ENCODE data around the gene FNIP2.

FNIP2 gene

DNA sequence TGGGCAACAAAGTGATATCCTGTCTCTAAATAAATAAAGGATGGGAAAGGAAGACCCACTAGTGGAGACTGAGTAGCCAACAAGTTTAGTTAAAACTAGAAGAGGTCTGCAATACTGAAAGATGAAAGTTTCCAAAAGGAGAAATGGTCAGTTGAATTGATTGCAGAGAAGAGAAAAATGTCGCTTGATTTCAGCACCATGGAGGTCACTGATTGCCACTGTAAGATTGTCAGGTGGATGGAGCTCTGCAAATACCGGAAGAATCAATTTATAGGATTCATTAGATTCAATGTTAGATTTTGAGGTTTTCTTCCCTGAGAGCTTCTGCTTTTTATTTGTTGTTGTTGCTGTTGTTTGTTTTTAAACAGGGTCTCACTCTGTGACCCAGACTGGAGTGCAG is 5.4 kb upstream of the FNIP2 start:
- no peak overlapping the region for H3K4me3 ChIP-seq (ENCODE audit: low read length)
- no peak for TF ChIP-seq CTCF (conservative IDR thresholded peaks at IDR 0.05; ENCODE audit: low read depth, low read length)
- no peak for DNase-seq (ENCODE audit: low read depth)

- no peak for TF ChIP-seq CTCF (conservative IDR thresholded peaks at IDR 0.05; ENCODE audit: low read depth, low read length)
- no peak overlapping the region for H3K4me3 ChIP-seq (ENCODE audit: low read length)
- no peak for DNase-seq (ENCODE audit: low read depth)
Observed at GRCh38 chr4:158766434-158767044, 2.3 kb upstream of the FNIP2 start.

DNA sequence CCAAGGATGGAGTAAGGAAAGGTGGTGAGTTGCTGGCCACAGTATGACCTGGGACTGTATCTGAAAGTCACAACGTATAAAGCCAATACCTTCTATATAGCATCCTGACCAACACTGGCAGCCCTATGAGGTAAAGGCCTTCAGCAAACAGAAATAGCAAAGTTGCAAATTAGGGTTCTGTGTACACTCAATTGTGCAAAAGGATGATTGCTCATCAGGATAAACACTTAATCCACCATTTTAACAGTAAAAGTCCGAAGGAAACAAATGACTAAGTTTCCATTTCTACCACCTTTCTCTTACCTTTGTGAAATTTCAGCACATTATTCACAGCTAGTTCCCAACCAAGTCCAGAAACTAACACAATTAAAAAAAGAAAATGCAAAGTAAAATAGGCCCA is 1.4 kb upstream of the FNIP2 start:
- no peak for DNase-seq (ENCODE audit: low read depth)
- no peak overlapping the region for H3K4me3 ChIP-seq (ENCODE audit: low read length)
- no peak for TF ChIP-seq CTCF (conservative IDR thresholded peaks at IDR 0.05; ENCODE audit: low read depth, low read length)

- no peak for TF ChIP-seq CTCF (conservative IDR thresholded peaks at IDR 0.05; ENCODE audit: low read depth, low read length)
- no peak for DNase-seq (ENCODE audit: low read depth)
- peak overlapping the region; percentile 92 for H3K4me3 ChIP-seq (ENCODE audit: low read length)
Observed at GRCh38 chr4:158769175-158769921, 522 bp downstream of the FNIP2 start.

GRCh38 chr4:158770671-158771070 is 1.8 kb downstream of the FNIP2 start:
- no peak for TF ChIP-seq CTCF (conservative IDR thresholded peaks at IDR 0.05; ENCODE audit: low read depth, low read length)
- peak overlapping the region; percentile 92 for H3K4me3 ChIP-seq (ENCODE audit: low read length)
- DNase-seq (ENCODE audit: low read depth) = no peak

GRCh38 chr4:158771776-158772175 is 3.0 kb downstream of the FNIP2 start:
- no peak for TF ChIP-seq CTCF (conservative IDR thresholded peaks at IDR 0.05; ENCODE audit: low read depth, low read length)
- H3K4me3 ChIP-seq (ENCODE audit: low read length) = peak overlapping the region; percentile 1
- DNase-seq (ENCODE audit: low read depth) = no peak

- DNase-seq (ENCODE audit: low read depth) = no peak
- no peak overlapping the region for H3K4me3 ChIP-seq (ENCODE audit: low read length)
- no peak for TF ChIP-seq CTCF (conservative IDR thresholded peaks at IDR 0.05; ENCODE audit: low read depth, low read length)
Observed at GRCh38 chr4:158775091-158775651, 6.3 kb downstream of the FNIP2 start.

Measured in retinal pigment epithelial cell (primary cell).